Stimulated activated naive CD4-positive, alpha-beta T cell (primary cell): ENCODE data around the gene SHC3.

Source experiments
- DNase-seq, 6 experiments: peaks; one replicate each; lab custom pipeline; 2025; lab: John Stamatoyannopoulos, UW

The SHC3 gene

GRCh38 chr9:89154651-89155336 lies 23.8 kb downstream of the SHC3 start:
- DNase-seq: no peak

DNA sequence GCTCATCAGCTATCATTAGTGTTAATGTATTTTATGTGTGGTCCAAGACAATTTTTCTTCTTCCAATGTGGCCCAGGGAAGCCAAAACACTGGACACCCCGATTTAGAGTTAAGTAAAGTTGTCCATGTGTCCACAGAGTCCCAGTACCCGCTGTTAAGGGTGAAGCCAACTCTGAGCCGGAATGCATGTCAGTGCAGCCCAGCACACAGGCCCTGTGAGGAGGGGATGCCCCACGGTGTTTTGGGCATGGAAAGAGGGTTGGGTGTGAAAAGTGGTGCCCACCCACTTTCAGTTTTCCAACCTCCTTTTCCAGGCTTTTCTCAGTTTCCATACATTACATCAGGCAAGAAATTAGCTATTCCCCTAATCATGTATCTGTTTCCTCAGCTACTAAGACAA lies 24.4 kb downstream of the SHC3 start:
- DNase-seq: no peak

GRCh38 chr9:89153232-89154017 lies 25.2 kb downstream of the SHC3 start:
- no peak for DNase-seq

- DNase-seq: no peak
Measured at GRCh38 chr9:89149726-89150125, 28.9 kb downstream of the SHC3 start.

GRCh38 chr9:89145097-89145496 lies 33.5 kb downstream of the SHC3 start:
- no peak for DNase-seq

- DNase-seq: no peak
Measured at GRCh38 chr9:89144238-89144637, 34.4 kb downstream of the SHC3 start.

- no peak for DNase-seq
Measured at GRCh38 chr9:89143266-89143665, 35.4 kb downstream of the SHC3 start.

GRCh38 chr9:89139455-89139854 lies 39.2 kb downstream of the SHC3 start:
- DNase-seq: no peak

GRCh38 chr9:89138463-89139390 lies 39.9 kb downstream of the SHC3 start:
- DNase-seq: no peak

- DNase-seq: no peak
Measured at GRCh38 chr9:89137542-89138462, 40.8 kb downstream of the SHC3 start.

DNA sequence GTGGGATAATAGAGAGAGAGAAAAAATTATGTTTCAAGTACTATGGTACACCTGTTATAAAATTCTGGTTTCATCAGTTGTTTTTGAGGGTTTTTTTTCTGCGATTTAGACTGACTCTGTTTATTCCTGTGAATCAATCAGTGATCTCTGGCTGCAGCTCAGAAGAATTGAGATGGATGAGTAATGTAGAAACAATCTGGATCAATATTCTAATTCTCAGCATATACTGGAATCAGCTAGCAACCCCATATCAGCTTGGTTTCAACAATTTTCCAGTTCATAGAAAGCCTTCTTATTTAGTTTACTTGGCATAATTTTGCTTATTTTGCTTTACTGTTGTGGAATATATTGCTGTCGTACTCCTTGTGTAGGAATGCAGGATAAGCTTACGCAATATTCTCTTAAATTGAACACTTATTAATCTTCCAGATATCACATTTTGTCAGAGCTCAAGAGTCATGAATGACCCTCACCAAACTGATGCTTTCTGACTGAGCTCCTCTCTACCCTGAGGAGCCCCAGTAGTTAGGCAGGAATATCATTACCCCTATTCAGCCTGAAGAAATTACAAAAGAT lies 42.9 kb downstream of the SHC3 start:
- DNase-seq: no peak

DNA sequence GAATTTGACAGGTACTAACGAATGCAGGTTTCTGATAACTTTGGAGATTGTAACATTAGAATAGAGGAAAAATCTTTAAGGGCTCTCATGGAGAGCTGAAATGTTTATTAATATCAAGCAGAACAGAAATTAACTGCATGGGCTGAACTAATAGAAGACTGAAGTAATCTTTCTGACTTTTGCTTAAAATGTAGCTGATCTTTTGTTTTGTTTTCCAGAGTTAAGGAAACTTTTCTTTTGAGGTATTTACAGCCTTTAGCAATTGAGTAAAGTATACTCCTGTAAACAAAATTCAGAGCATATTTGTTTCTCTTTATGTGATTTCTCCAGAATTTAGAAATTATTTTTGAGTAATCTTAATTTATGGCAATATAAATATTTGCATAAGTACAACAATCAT lies 43.9 kb downstream of the SHC3 start:
- DNase-seq: no peak

DNA sequence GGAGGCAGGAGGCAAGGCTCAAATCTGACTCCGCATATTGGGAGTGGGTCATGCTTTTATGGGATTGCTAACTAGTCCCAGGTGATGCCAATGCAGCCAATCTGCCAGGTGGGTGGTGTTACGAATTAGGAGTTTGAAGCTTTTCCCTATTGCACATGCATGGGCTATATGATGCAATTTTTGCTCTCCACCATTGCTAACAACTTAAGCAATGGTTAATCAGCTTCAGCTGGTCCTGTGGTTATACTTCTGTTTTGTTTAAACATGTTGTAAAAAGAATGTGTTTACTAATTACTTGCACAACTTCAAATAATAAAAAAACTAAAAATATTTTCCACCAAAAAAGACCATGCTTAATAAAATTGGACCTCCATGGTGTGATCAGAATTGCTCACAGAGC lies 55.7 kb downstream of the SHC3 start:
- no peak for DNase-seq

- no peak for DNase-seq
Measured at GRCh38 chr9:89120704-89121103, 57.9 kb downstream of the SHC3 start.

DNA sequence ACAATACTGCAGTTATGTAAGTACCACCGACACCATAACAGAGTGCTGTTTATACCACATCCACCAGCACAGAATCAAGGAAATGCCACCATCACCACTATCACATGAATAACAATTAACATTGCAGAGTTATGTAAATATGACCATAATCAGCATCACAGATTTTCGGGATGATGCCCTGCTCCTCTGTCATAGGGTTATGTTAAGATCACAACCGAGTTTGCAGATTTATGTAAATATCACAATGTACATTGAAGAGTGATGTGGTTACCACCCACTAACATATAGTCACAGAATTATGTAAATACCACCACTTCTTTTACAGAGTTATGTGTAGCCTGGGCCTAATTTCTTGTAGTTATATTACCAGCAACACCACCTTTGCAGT lies 61.8 kb downstream of the SHC3 start:
- no peak for DNase-seq

DNA sequence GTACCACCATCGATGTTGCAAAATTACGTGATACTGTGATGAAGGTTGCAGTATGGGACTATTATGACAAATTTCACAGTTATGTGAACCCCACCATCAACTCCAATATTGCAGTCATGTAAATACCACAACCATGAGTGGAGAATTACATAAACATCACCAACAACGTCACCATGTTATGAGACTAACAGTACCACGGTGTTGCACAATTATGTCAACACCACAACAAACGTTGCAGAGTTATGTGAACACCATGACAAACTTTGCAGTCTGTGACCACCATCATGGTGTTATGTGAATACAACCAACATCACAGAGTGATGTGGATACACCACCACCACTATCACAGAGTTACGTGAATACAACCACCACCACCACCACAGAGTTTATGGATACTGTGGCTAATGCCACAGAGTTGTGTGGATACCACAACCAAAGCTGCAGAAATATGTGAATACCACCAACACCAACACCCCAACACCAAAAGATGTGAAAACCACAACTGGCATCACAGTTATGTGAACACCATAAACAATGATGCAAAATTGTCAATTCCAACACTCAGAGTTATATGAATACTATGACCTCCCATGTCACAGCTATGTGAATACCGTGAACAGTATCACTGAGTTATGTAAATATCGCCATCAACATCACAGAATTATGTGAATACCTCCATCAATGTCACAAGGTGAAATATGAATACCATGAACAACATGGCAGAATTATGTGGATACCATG lies 62.4 kb downstream of the SHC3 start:
- DNase-seq: no peak

- no peak for DNase-seq
Measured at GRCh38 chr9:89115426-89115825, 63.2 kb downstream of the SHC3 start.

- no peak for DNase-seq
Measured at GRCh38 chr9:89114741-89115140, 63.9 kb downstream of the SHC3 start.

DNA sequence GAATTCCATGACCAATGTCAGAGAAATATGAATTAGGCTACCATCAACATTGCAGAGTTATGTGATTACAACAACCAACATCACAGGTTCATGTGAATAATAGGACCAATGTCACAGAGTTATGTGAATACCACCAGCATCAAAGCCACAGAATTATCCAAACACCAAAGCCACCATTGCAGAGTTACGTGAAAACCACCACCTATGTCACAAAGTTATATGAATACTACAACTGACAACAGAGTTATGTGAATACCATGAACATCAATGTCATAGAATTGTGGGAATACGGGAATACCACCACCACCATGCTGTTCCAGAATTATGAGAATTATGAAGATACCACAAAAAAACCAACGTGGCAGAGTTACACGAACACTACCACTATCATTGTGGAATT lies 64.8 kb downstream of the SHC3 start:
- no peak for DNase-seq

- DNase-seq: no peak
Measured at GRCh38 chr9:89112243-89112642, 66.4 kb downstream of the SHC3 start.
